Measurements from ENCODE around the gene ETV1. TPM values are rescaled to one million over a fixed set of nuclear protein-coding genes. Genes with fewer than 3 reads are reported as not detected.

ETV1 gene
- total and polyA plus RNA-seq, 2 of the 4 experiments (the other 2 are of a cell fraction), result 8.6 to 21.1 TPM

- ATAC-seq (ENCODE audit: low read depth), result no peak
- ChIA-PET CTCF (no interaction called here), POLR2A (ENCODE audit: unreplicated experiment) (interaction anchor here (0.6 kb wide), 1 partner anchor 17 kb away, joined by 8 read pairs; no protein-coding TSS in a partner anchor)
- Histone ChIP-seq H4K5ac (ENCODE audit: low read depth, low read length) (no peak overlapping the region), H3K4me3 (ENCODE audit: insufficient read depth, low read depth, low read length) (no peak overlapping the region), H3K4me2 (ENCODE audit: low read depth, low read length) (no peak overlapping the region), H2AK5ac (ENCODE audit: low read depth, low read length) (no peak overlapping the region), H3K27ac (ENCODE audit: insufficient read depth, low read length) (no peak overlapping the region), H4K20me1 (ENCODE audit: insufficient read depth, low read length) (no peaks in the 10 kb centered on the region), H2AFZ (replicated peaks; ENCODE audit: low read length, poor library complexity) (no peak overlapping the region), H2BK20ac (ENCODE audit: low read depth, low read length) (no peak overlapping the region), H3K23ac (ENCODE audit: low read depth, low read length) (no peak overlapping the region), H2BK15ac (ENCODE audit: low read depth, low read length) (no peak overlapping the region), H2BK5ac (ENCODE audit: low read depth, low read length, poor library complexity, severe bottlenecking) (no peak overlapping the region), H3K4ac (ENCODE audit: low read depth, low read length) (no peak overlapping the region), H4K8ac (ENCODE audit: low read depth in 2 of 2, low read length in 2 of 2) (no peak overlapping the region), H3K27me3 (ENCODE audit: control insufficient read depth, insufficient read depth, low read length) (no peaks in the 10 kb centered on the region), H3K9me3 (ENCODE audit: control insufficient read depth, insufficient read depth, low read length) (no peaks in the 10 kb centered on the region), H4K91ac (ENCODE audit: insufficient read depth, low read depth, low read length) (no peak overlapping the region), H3K56ac (ENCODE audit: extremely low read depth, insufficient read depth, low read length) (no peak overlapping the region), H3K9ac (ENCODE audit: low read depth, low read length) (no peak overlapping the region), H3K36me3 (ENCODE audit: control insufficient read depth, insufficient read depth, low read length) (no peaks in the 10 kb centered on the region), H3K4me1 (ENCODE audit: control insufficient read depth, insufficient read depth, low read length) (no peaks in the 10 kb centered on the region), H3K79me1 (ENCODE audit: low read depth in 1 of 2, low read length in 2 of 2) (no peaks in the 10 kb centered on the region), H3K9me1 (ENCODE audit: insufficient read depth, low read length) (no peaks in the 10 kb centered on the region), H2BK120ac (ENCODE audit: low read depth, low read length) (no peak overlapping the region), H3K14ac (replicated peaks; ENCODE audit: low read depth, low read length) (no peak overlapping the region), H3K18ac (ENCODE audit: low read depth, low read length) (no peak overlapping the region), H2AK9ac (replicated peaks; ENCODE audit: low read depth, low read length, poor library complexity) (no peak overlapping the region)
- no peak for TF ChIP-seq CEBPB (IDR thresholded peaks at IDR 0.05; ENCODE audit: low read depth, low read length)
- TF ChIP-seq MXI1 (IDR thresholded peaks at IDR 0.05; ENCODE audit: borderline replicate concordance, low read depth, low read length), result no peak
- no peak for TF ChIP-seq RFX5 (IDR thresholded peaks at IDR 0.05; ENCODE audit: low read depth, low read length)
- no peak for TF ChIP-seq SMC3 (IDR thresholded peaks at IDR 0.05; ENCODE audit: low read depth, low read length)
- no peak for TF ChIP-seq NFE2L2 (IDR thresholded peaks at IDR 0.05; ENCODE audit: low read depth, low read length)
- TF ChIP-seq, protein P1, sequence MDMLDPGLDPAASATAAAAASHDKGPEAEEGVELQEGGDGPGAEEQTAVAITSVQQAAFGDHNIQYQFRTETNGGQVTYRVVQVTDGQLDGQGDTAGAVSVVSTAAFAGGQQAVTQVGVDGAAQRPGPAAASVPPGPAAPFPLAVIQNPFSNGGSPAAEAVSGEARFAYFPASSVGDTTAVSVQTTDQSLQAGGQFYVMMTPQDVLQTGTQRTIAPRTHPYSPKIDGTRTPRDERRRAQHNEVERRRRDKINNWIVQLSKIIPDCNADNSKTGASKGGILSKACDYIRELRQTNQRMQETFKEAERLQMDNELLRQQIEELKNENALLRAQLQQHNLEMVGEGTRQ (IDR thresholded peaks at IDR 0.05; ENCODE audit: low read depth, low read length), result no peak
- TF ChIP-seq, protein P2, sequence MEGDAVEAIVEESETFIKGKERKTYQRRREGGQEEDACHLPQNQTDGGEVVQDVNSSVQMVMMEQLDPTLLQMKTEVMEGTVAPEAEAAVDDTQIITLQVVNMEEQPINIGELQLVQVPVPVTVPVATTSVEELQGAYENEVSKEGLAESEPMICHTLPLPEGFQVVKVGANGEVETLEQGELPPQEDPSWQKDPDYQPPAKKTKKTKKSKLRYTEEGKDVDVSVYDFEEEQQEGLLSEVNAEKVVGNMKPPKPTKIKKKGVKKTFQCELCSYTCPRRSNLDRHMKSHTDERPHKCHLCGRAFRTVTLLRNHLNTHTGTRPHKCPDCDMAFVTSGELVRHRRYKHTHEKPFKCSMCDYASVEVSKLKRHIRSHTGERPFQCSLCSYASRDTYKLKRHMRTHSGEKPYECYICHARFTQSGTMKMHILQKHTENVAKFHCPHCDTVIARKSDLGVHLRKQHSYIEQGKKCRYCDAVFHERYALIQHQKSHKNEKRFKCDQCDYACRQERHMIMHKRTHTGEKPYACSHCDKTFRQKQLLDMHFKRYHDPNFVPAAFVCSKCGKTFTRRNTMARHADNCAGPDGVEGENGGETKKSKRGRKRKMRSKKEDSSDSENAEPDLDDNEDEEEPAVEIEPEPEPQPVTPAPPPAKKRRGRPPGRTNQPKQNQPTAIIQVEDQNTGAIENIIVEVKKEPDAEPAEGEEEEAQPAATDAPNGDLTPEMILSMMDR (conservative IDR thresholded peaks at IDR 0.05; ENCODE audit: low read depth, low read length), result no peak
- no peak for TF ChIP-seq POLR2A (IDR thresholded peaks at IDR 0.05; ENCODE audit: low read depth, low read length)
- TF ChIP-seq, protein P3, sequence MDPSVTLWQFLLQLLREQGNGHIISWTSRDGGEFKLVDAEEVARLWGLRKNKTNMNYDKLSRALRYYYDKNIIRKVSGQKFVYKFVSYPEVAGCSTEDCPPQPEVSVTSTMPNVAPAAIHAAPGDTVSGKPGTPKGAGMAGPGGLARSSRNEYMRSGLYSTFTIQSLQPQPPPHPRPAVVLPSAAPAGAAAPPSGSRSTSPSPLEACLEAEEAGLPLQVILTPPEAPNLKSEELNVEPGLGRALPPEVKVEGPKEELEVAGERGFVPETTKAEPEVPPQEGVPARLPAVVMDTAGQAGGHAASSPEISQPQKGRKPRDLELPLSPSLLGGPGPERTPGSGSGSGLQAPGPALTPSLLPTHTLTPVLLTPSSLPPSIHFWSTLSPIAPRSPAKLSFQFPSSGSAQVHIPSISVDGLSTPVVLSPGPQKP (IDR thresholded peaks at IDR 0.05; ENCODE audit: borderline replicate concordance, low read depth, low read length), result no peak
- no peak for TF ChIP-seq RCOR1 (IDR thresholded peaks at IDR 0.05; ENCODE audit: insufficient replicate concordance, low read length)
- TF ChIP-seq BHLHE40 (IDR thresholded peaks at IDR 0.05; ENCODE audit: low read depth, low read length), result no peak
- TF ChIP-seq RAD21 (IDR thresholded peaks at IDR 0.05; ENCODE audit: low read length), result no peak
- TF ChIP-seq MAZ (IDR thresholded peaks at IDR 0.05; ENCODE audit: borderline replicate concordance, low read depth, low read length), result no peak
- dilution Hi-C loops (cut with HindIII; ENCODE audit: low sequenced_read_pairs, unreplicated experiment), result no loop called here
- DNase-seq, result no peak
- BruUV-seq (replicated peaks), result no TSS peak
- intact Hi-C loops (cut with micrococcal nuclease), result no loop called here
- in situ Hi-C loops (cut with MboI; ENCODE audit: low sequenced_read_pairs), result no loop called here
These were observed 118.5 kb downstream of the ETV1 start for GRCh38 chr7:13871008-13871407.
